Liver (tissue), 9 donors: ENCODE results near the gene PLPP6. TPM values are rescaled to one million over a fixed set of nuclear protein-coding genes. Genes with fewer than 3 reads are reported as not detected.
A peak's percentile ranks its signal among the peaks of the same experiment; 100 is the strongest.

ENCODE experiments used
- DNase-seq: peaks from one replicate; pipeline ENCODE4 v3.0.0-alpha.2; 2017; ENCODE audit warnings: low spot score
- H3K27ac ChIP-seq, 2 donors: one replicate each; pipeline ENCODE4 v1.7.0; 2013; ENCODE audit warnings: inconsistent platforms in 2 of 2, low read length in 2 of 2, control low read depth in 1 of 2, low read depth in 1 of 2, mild to moderate bottlenecking in 1 of 2
- H3K27me3 ChIP-seq, 4 donors: one replicate each; pipeline versions ENCODE4 v1.6.1 to v1.7.0; 2013; ENCODE audit warnings: low read length in 3 of 4, inconsistent platforms in 1 of 4, mild to moderate bottlenecking in 1 of 4, moderate library complexity in 1 of 4; ENCODE audit not compliant: control insufficient read depth in 4 of 4, insufficient read depth in 4 of 4
- H3K36me3 ChIP-seq, 4 donors: one replicate each; pipeline versions ENCODE4 v1.6.1 to v1.7.0; 2013; ENCODE audit warnings: low read length in 3 of 4, mild to moderate bottlenecking in 3 of 4, low read depth in 1 of 4, moderate library complexity in 1 of 4; ENCODE audit not compliant: control insufficient read depth in 4 of 4, insufficient read depth in 3 of 4
- H3K4me1 ChIP-seq, 4 donors: one replicate each; pipeline versions ENCODE4 v1.6.1 to v1.7.0; 2013; ENCODE audit warnings: low read length in 3 of 4, mild to moderate bottlenecking in 3 of 4, moderate library complexity in 1 of 4; ENCODE audit not compliant: control insufficient read depth in 4 of 4, insufficient read depth in 4 of 4
- H3K4me3 ChIP-seq, 3 donors: one replicate each; pipeline versions ENCODE4 v1.6.1 to v1.7.0; 2013; ENCODE audit warnings: low read length in 3 of 3, control low read depth in 1 of 3, low read depth in 1 of 3, mild to moderate bottlenecking in 1 of 3
- H3K9ac ChIP-seq, 2 donors: one replicate each; pipeline ENCODE4 v1.7.0; 2013; ENCODE audit warnings: low read length in 2 of 2, mild to moderate bottlenecking in 2 of 2, moderate library complexity in 2 of 2, control low read depth in 1 of 2, low read depth in 1 of 2
- H3K9me3 ChIP-seq, 4 donors: one replicate each; pipeline versions ENCODE4 v1.6.1 to v1.7.0; 2013; ENCODE audit warnings: low read length in 3 of 4; ENCODE audit not compliant: control insufficient read depth in 4 of 4
- EGR1 ChIP-seq, 2 donors: IDR thresholded peaks; 2 replicates each; pipeline ENCODE4 v1.6.1; 2016 to 2018; ENCODE audit warnings: antibody characterized with exemption in 2 of 2, low read depth in 2 of 2
- FOXA1 ChIP-seq: IDR thresholded peaks from 2 replicates; pipeline ENCODE4 v1.6.1; 2016; ENCODE audit warnings: antibody characterized with exemption
- HNF4A ChIP-seq, 2 donors: conservative IDR thresholded peaks; 2 replicates each; pipeline ENCODE4 v1.6.1; 2016; ENCODE audit warnings: antibody characterized with exemption in 2 of 2, mild to moderate bottlenecking in 2 of 2
- JUND ChIP-seq, 2 donors: IDR thresholded peaks; 2 replicates each; pipeline ENCODE4 v1.6.1; 2016; ENCODE audit warnings: antibody characterized with exemption in 2 of 2
- NR2F2 ChIP-seq: IDR thresholded peaks from 2 replicates; pipeline ENCODE4 v1.6.1; 2016; ENCODE audit warnings: antibody characterized with exemption
- RAD21 ChIP-seq, 2 donors: IDR thresholded peaks; 2 replicates each; pipeline ENCODE4 v1.6.1; 2016; ENCODE audit warnings: antibody characterized with exemption in 2 of 2, mild to moderate bottlenecking in 2 of 2
- REST ChIP-seq: IDR thresholded peaks from 2 replicates; pipeline ENCODE4 v1.6.1; 2016; ENCODE audit warnings: antibody characterized with exemption, mild to moderate bottlenecking
- RXRA ChIP-seq, 2 donors: IDR thresholded peaks; 2 replicates each; pipeline ENCODE4 v1.6.1; 2017 to 2018; ENCODE audit warnings: antibody characterized with exemption in 2 of 2, mild to moderate bottlenecking in 1 of 2
- SP1 ChIP-seq: IDR thresholded peaks from 2 replicates; pipeline ENCODE4 v1.6.1; 2018; ENCODE audit warnings: antibody characterized with exemption, mild to moderate bottlenecking
- TAF1 ChIP-seq: conservative IDR thresholded peaks from 2 replicates; pipeline ENCODE4 v1.6.1; 2016; ENCODE audit warnings: antibody characterized with exemption, mild to moderate bottlenecking
- YY1 ChIP-seq: IDR thresholded peaks from 2 replicates; pipeline ENCODE4 v1.6.1; 2016; ENCODE audit warnings: antibody characterized with exemption, mild to moderate bottlenecking
- WGBS: extraction: QIAGEN DNeasy Blood & Tissue Kit; methylation state at CpG from one replicate; pipeline ENCODE4 v1.1.7; 2013; 5-methylcytosine and 5-hydroxymethylcytosine counted together
- polyA plus RNA-seq, 2 donors: library from polyadenylated mRNA; stranded (reverse) in 1 of 2; unstranded in 1 of 2; fragments of 200-250 nt in 1 of 2; fragments of >200 nt in 1 of 2; fragmentation: Nextera tagmentation in 1 of 2; extraction: Ambion mirVana in 1 of 2; gene quantifications; one replicate each; pipeline versions ENCODE4 v1.2.1 to v1.2.3, GENCODE V29; 2013 to 2015
- total RNA-seq, 2 donors: library from RNA; depleted of rRNA; stranded (reverse); fragments of >200 nt; gene quantifications; one replicate each; pipeline ENCODE4 v1.2.3, GENCODE V29; 2014
- TF ChIP-seq, protein P1 (sequence below): fragments of 150-350 bp; IDR thresholded peaks from 2 replicates; pipeline ENCODE4 v1.5.1; 2017; ENCODE audit warnings: improper control_type of control experiment, low read depth, low read length; ENCODE audit not compliant: missing input control
- TF ChIP-seq, protein P2 (sequence below): IDR thresholded peaks from 2 replicates; pipeline ENCODE4 v1.6.1; 2016; ENCODE audit warnings: antibody characterized with exemption
- TF ChIP-seq, protein P3 (sequence below): IDR thresholded peaks from 2 replicates; pipeline ENCODE4 v1.6.1; 2016; ENCODE audit warnings: antibody characterized with exemption
- TF ChIP-seq, protein P4 (sequence below): IDR thresholded peaks from 2 replicates; pipeline ENCODE4 v1.6.1; 2016; ENCODE audit warnings: antibody characterized with exemption
- donor health status: healthy.
- donor health status: healthy.
- donor health status: healthy.
- donor health status: healthy.
- donor health status: healthy.

PLPP6 gene
- total and polyA plus RNA-seq, 4 donors, result 9.5 to 11.8 (median 11.1) TPM

- Histone ChIP-seq H3K27me3 (no peaks in the 10 kb centered on the region), H3K36me3 (no peaks in the 10 kb centered on the region), H3K9me3 (no peaks in the 10 kb centered on the region), H3K4me1 (peaks cover 4 to 22% (median 7%) of the 10 kb centered on the region in 4 donors), H3K4me3 (peak overlapping the region; percentile 83 to 87 (median 85)), H3K9ac (peak overlapping the region; percentile 99 to 100), H3K27ac (peak overlapping the region; percentile 98 to 99)
- DNase-seq, result no peak
- under 1% methylated on average over 16 of the region's 16 CpGs for WGBS
- no peak for TF ChIP-seq FOXA1
- no peak for TF ChIP-seq RAD21 (IDR thresholded peaks at IDR 0.05)
- TF ChIP-seq, protein P1, sequence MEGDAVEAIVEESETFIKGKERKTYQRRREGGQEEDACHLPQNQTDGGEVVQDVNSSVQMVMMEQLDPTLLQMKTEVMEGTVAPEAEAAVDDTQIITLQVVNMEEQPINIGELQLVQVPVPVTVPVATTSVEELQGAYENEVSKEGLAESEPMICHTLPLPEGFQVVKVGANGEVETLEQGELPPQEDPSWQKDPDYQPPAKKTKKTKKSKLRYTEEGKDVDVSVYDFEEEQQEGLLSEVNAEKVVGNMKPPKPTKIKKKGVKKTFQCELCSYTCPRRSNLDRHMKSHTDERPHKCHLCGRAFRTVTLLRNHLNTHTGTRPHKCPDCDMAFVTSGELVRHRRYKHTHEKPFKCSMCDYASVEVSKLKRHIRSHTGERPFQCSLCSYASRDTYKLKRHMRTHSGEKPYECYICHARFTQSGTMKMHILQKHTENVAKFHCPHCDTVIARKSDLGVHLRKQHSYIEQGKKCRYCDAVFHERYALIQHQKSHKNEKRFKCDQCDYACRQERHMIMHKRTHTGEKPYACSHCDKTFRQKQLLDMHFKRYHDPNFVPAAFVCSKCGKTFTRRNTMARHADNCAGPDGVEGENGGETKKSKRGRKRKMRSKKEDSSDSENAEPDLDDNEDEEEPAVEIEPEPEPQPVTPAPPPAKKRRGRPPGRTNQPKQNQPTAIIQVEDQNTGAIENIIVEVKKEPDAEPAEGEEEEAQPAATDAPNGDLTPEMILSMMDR, result no peak
- no peak for TF ChIP-seq JUND (IDR thresholded peaks at IDR 0.05)
- TF ChIP-seq EGR1 (IDR thresholded peaks at IDR 0.05; ENCODE audit: low read depth in 2 of 2), result no peak
- peak; percentile 9 for TF ChIP-seq NR2F2
- TF ChIP-seq, protein P2, sequence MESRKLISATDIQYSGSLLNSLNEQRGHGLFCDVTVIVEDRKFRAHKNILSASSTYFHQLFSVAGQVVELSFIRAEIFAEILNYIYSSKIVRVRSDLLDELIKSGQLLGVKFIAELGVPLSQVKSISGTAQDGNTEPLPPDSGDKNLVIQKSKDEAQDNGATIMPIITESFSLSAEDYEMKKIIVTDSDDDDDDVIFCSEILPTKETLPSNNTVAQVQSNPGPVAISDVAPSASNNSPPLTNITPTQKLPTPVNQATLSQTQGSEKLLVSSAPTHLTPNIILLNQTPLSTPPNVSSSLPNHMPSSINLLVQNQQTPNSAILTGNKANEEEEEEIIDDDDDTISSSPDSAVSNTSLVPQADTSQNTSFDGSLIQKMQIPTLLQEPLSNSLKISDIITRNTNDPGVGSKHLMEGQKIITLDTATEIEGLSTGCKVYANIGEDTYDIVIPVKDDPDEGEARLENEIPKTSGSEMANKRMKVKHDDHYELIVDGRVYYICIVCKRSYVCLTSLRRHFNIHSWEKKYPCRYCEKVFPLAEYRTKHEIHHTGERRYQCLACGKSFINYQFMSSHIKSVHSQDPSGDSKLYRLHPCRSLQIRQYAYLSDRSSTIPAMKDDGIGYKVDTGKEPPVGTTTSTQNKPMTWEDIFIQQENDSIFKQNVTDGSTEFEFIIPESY, result no peak
- no peak for TF ChIP-seq RXRA (IDR thresholded peaks at IDR 0.05)
- no peak for TF ChIP-seq HNF4A (conservative IDR thresholded peaks at IDR 0.05)
- no peak for TF ChIP-seq TAF1
- TF ChIP-seq, protein P3, sequence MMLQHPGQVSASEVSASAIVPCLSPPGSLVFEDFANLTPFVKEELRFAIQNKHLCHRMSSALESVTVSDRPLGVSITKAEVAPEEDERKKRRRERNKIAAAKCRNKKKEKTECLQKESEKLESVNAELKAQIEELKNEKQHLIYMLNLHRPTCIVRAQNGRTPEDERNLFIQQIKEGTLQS, result no peak
- peak; percentile 54 for TF ChIP-seq YY1
- no peak for TF ChIP-seq REST
- TF ChIP-seq, protein P4, sequence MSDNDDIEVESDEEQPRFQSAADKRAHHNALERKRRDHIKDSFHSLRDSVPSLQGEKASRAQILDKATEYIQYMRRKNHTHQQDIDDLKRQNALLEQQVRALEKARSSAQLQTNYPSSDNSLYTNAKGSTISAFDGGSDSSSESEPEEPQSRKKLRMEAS, result no peak
- no peak for TF ChIP-seq SP1
Measured at GRCh38 chr9:4678679-4679267, 16.7 kb downstream of the PLPP6 start.
